Keratinocyte (primary cell): Measurements from ENCODE around the gene ARHGAP28. TPM values are rescaled to one million over a fixed set of nuclear protein-coding genes. Genes with fewer than 3 reads are reported as not detected.

Experiments
- DNase-seq: peaks from one replicate; pipeline ENCODE4 v3.0.0-alpha.2; 2011; ENCODE audit warnings: low read depth, missing footprints, low spot score
- FAIRE-seq: peaks from 2 replicates; lab custom pipeline; 2011; peaks lifted over from hg19 to GRCh38; lab: Jason Lieb, UNC
- H2AFZ ChIP-seq: 2 replicates; pipeline ENCODE4 v1.6.0; 2012; ENCODE audit warnings: low read length, control low read depth, inconsistent platforms; ENCODE audit not compliant: control insufficient read depth
- H3K27ac ChIP-seq: 2 replicates; pipeline ENCODE4 v1.5.1; 2011; ENCODE audit warnings: low read length; ENCODE audit not compliant: control insufficient read depth, insufficient read depth
- H3K27me3 ChIP-seq: 3 replicates; pipeline ENCODE4 v1.6.0; 2011; ENCODE audit warnings: low read length; ENCODE audit not compliant: control insufficient read depth, insufficient read depth; ENCODE audit errors: extremely low read depth
- H3K36me3 ChIP-seq, 2 experiments: 2 replicates in 1 of 2; 3 replicates in 1 of 2; pipeline ENCODE4 v1.5.1; 2011; ENCODE audit warnings: low read length in 2 of 2, mild to moderate bottlenecking in 1 of 2; ENCODE audit not compliant: control insufficient read depth in 2 of 2, insufficient read depth in 2 of 2; ENCODE audit errors: extremely low read depth in 1 of 2
- H3K4me1 ChIP-seq: 3 replicates; pipeline ENCODE4 v1.5.1; 2011; ENCODE audit warnings: low read length; ENCODE audit not compliant: control insufficient read depth, insufficient read depth; ENCODE audit errors: extremely low read depth
- H3K4me2 ChIP-seq: 3 replicates; pipeline ENCODE4 v1.6.0; 2011; ENCODE audit warnings: low read depth, low read length; ENCODE audit not compliant: control insufficient read depth, insufficient read depth; ENCODE audit errors: extremely low read depth
- H3K4me3 ChIP-seq, 3 experiments: fragments of 200-600 bp in 1 of 3; sonication (generic) in 1 of 3; 2 replicates in 2 of 3; 3 replicates in 1 of 3; pipeline ENCODE4 v1.5.1; 2011 to 2016; ENCODE audit warnings: low read length in 3 of 3, mild to moderate bottlenecking in 3 of 3, control low read depth in 2 of 3, inconsistent platforms in 1 of 3, low read depth in 1 of 3, mixed read lengths in 1 of 3, mixed run types in 1 of 3, moderate library complexity in 1 of 3; ENCODE audit not compliant: control insufficient read depth in 2 of 3, insufficient read depth in 2 of 3; ENCODE audit errors: extremely low read depth in 1 of 3
- H3K79me2 ChIP-seq: 2 replicates; pipeline ENCODE4 v1.6.0; 2012; ENCODE audit warnings: low read length; ENCODE audit not compliant: control insufficient read depth, insufficient read depth
- H3K9ac ChIP-seq: 3 replicates; pipeline ENCODE4 v1.6.0; 2011; ENCODE audit warnings: low read length; ENCODE audit not compliant: control insufficient read depth, insufficient read depth; ENCODE audit errors: extremely low read depth
- H3K9me1 ChIP-seq: 3 replicates; pipeline ENCODE4 v1.6.0; 2011; ENCODE audit warnings: low read length; ENCODE audit not compliant: control insufficient read depth, insufficient read depth; ENCODE audit errors: extremely low read depth
- H3K9me3 ChIP-seq: 2 replicates; pipeline ENCODE4 v1.5.1; 2012; ENCODE audit warnings: low read depth, low read length; ENCODE audit not compliant: control insufficient read depth
- H4K20me1 ChIP-seq: 3 replicates; pipeline ENCODE4 v1.6.0; 2011; ENCODE audit warnings: low read length; ENCODE audit not compliant: control insufficient read depth, insufficient read depth; ENCODE audit errors: extremely low read depth
- CTCF ChIP-seq, 3 experiments: IDR thresholded peaks in 1 of 3; conservative IDR thresholded peaks in 1 of 3; optimal IDR thresholded peaks in 1 of 3; 2 replicates in 2 of 3; 3 replicates in 1 of 3; pipeline versions ENCODE3 to v1.5.1; 2011; ENCODE audit warnings: low read length in 3 of 3, mild to moderate bottlenecking in 3 of 3, moderate library complexity in 2 of 3, control low read depth in 1 of 3, inconsistent platforms in 1 of 3; ENCODE audit not compliant: insufficient read depth in 2 of 3; ENCODE audit errors: extremely low read depth in 1 of 3
- EZH2 ChIP-seq: IDR thresholded peaks from one replicate; pipeline ENCODE4 v1.6.1; 2012; ENCODE audit warnings: inconsistent platforms, mild to moderate bottlenecking, low read length, moderate library complexity
- dilution Hi-C: fragments of 300-500 bp; cut with MboI; formaldehyde crosslinking; loops from one replicate; pipeline ENCODE4 v1.7.0; 2020; ENCODE audit warnings: low sequenced_read_pairs; ENCODE audit not compliant: extremely low pct_ligation_motif_present
- polyA plus RNA-seq, 5 experiments: library from polyadenylated mRNA; depleted of rRNA in 3 of 5; stranded (reverse) in 3 of 5; stranded (forward) in 1 of 5; unstranded in 1 of 5; fragments of >200 nt; gene quantifications; 1 replicate in 1 of 5; 2 replicates in 3 of 5; 3 replicates in 1 of 5; pipeline versions ENCODE4 v1.2.1 to v1.2.3, GENCODE V29; 2011 to 2012; ENCODE audit warnings: missing spikeins in 2 of 5, low read depth in 1 of 5, low replicate concordance in 1 of 5

Gene ARHGAP28
- polyA plus RNA-seq, 1 donor (not counting 4 experiments of a cell fraction or from before 2014, with no cell fraction given) = 0.43 TPM

GRCh38 chr18:6885006-6885481 lies 155.5 kb downstream of the ARHGAP28 start:
- H3K27ac ChIP-seq = no peak overlapping the region
- no peak overlapping the region for H3K4me3 ChIP-seq
- H3K4me1 ChIP-seq = no peaks in the 10 kb centered on the region
- no peak for TF ChIP-seq EZH2
- TF ChIP-seq CTCF (optimal IDR thresholded peaks at IDR 0.05 in 1 of 3, IDR thresholded peaks at IDR 0.05 in 1 of 3, conservative IDR thresholded peaks at IDR 0.05 in 1 of 3; ENCODE audit: extremely low read depth in 1 of 3, insufficient read depth in 2 of 3, low read length in 3 of 3) = no peak
- no peak overlapping the region for H3K4me2 ChIP-seq
- H2AFZ ChIP-seq = no peak overlapping the region
- FAIRE-seq (no peak), DNase-seq (no peak)
- H3K27me3 ChIP-seq = peaks cover 3% of the 10 kb centered on the region
- dilution Hi-C loops = no loop called here
- H3K79me2 ChIP-seq = no peaks in the 10 kb centered on the region
- no peaks in the 10 kb centered on the region for H3K9me3 ChIP-seq
- no peaks in the 10 kb centered on the region for H4K20me1 ChIP-seq
- H3K9me1 ChIP-seq = no peaks in the 10 kb centered on the region
- H3K36me3 ChIP-seq = no peaks in the 10 kb centered on the region
- no peak overlapping the region for H3K9ac ChIP-seq

GRCh38 chr18:6885992-6886796 lies 156.7 kb downstream of the ARHGAP28 start:
- Histone ChIP-seq H3K9me3 (no peaks in the 10 kb centered on the region), H3K36me3 (no peaks in the 10 kb centered on the region), H3K4me2 (no peak overlapping the region), H3K27me3 (peaks cover 3% of the 10 kb centered on the region), H3K9ac (no peak overlapping the region), H3K79me2 (no peaks in the 10 kb centered on the region), H2AFZ (no peak overlapping the region), H4K20me1 (no peaks in the 10 kb centered on the region), H3K27ac (no peak overlapping the region), H3K4me3 (no peak overlapping the region), H3K4me1 (no peaks in the 10 kb centered on the region), H3K9me1 (no peaks in the 10 kb centered on the region)
- no peak for DNase-seq
- FAIRE-seq = peak; percentile 74
- dilution Hi-C loops = no loop called here
- TF ChIP-seq EZH2 (no peak), CTCF (optimal IDR thresholded peaks at IDR 0.05 in 1 of 3, IDR thresholded peaks at IDR 0.05 in 1 of 3, conservative IDR thresholded peaks at IDR 0.05 in 1 of 3; ENCODE audit: extremely low read depth in 1 of 3, insufficient read depth in 2 of 3, low read length in 3 of 3) (peak; percentile 62 to 65 (median 63))
